Vagina (tissue), 2 donors: ENCODE data around the gene RGS6. TPM values are rescaled to one million over a fixed set of nuclear protein-coding genes. Genes with fewer than 3 reads are reported as not detected.

Experiments used
- DNase-seq, 2 donors: peaks; one replicate each; pipeline ENCODE4 v3.0.0-alpha.2; 2017; ENCODE audit errors: extremely low spot score in 2 of 2
- H3K27ac ChIP-seq: fragments of 200-600 bp; sonication (generic); one replicate; pipeline ENCODE4 v1.5.1; 2019
- H3K27me3 ChIP-seq: fragments of 200-600 bp; sonication (generic); one replicate; pipeline ENCODE4 v1.5.1; 2019
- H3K36me3 ChIP-seq, 2 donors: fragments of 200-600 bp; sonication (generic); one replicate each; pipeline ENCODE4 v1.5.1; 2017 to 2019
- H3K4me1 ChIP-seq: fragments of 200-600 bp; sonication (generic); one replicate; pipeline ENCODE4 v1.5.1; 2019
- H3K4me3 ChIP-seq, 2 donors: fragments of 200-600 bp; sonication (generic); 1 replicate in 1 of 2; 2 replicates in 1 of 2; pipeline ENCODE4 v1.5.1; 2016 to 2019
- H3K9me3 ChIP-seq: fragments of 200-600 bp; sonication (generic); one replicate; pipeline ENCODE4 v1.5.1; 2019
- POLR2A ChIP-seq, 2 donors: fragments of 450-650 bp; IDR thresholded peaks; one replicate each; pipeline ENCODE4 v1.6.1; 2017; ENCODE audit warnings: antibody characterized with exemption in 2 of 2, mild to moderate bottlenecking in 2 of 2, moderate library complexity in 2 of 2
- POLR2AphosphoS5 ChIP-seq, 2 donors: sonication (generic); formaldehyde crosslinking; IDR thresholded peaks; one replicate each; pipeline ENCODE4 v1.9.0; 2017; ENCODE audit warnings: antibody characterized with exemption in 2 of 2, mild to moderate bottlenecking in 2 of 2, low read depth in 1 of 2; ENCODE audit not compliant: insufficient read depth in 1 of 2
- intact Hi-C: fragments of 100-400 bp; cut with DNase I; formaldehyde crosslinking; loops from one replicate; pipeline ENCODE4 v1.15.1; 2023
- total RNA-seq: library from RNA; depleted of rRNA; stranded (reverse); fragments of >200 nt; gene quantifications from one replicate; pipeline ENCODE4 v1.2.3, GENCODE V29; 2016
- TF ChIP-seq, protein P1 (sequence below), 3 experiments: fragments of 450-650 bp in 2 of 3; fragments of 200-600 bp in 1 of 3; sonication (generic) in 1 of 3; IDR thresholded peaks; one replicate each; pipeline ENCODE4 v1.5.1; 2017 to 2019; ENCODE audit warnings: antibody characterized with exemption in 3 of 3, mild to moderate bottlenecking in 2 of 3, moderate library complexity in 2 of 3

Gene RGS6
- total RNA-seq, 1 donor from 2014 or later = 2.0 TPM

DNA sequence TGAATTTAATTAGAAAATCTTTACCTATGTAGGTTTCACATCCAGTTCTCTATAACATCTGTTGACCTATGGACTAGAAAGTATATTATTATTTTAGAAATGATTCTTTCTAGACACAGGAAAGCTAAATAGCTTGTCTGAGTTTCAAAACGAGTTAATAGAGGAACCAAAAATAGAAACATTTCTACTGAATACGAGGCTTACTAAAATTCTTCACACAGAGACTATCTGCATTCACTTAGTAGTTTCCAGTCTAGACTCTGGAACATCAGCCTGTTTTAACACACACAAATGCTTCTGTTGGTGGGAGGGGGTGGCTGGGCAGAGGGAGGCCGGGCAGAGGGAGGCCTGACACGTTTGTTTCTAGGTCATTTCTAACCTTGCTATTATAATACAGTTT is 29.7 kb downstream of the RGS6 start:
- intact Hi-C loops = no loop called here
- H3K9me3 ChIP-seq = no peaks in the 10 kb centered on the region

DNA sequence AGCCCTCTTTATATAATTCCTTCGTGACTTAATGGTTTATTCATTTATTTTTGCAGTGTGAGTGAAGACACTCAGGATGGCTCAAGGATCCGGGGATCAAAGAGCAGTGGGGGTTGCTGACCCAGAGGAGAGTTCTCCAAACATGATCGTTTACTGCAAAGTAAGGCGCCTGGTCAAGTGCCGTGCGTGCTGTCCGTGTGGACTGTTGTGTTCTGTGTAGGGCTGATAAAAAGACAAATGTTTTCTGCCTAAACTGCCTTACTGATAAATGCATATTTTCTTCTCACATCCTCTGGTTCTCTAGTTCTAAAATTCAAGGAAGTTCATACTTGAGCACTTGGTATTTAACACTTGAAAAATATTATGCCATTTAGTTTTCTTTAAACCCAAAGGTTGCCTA is 32.5 kb downstream of the RGS6 start:
- no peak overlapping the region for H3K4me3 ChIP-seq
- H3K9me3 ChIP-seq = no peaks in the 10 kb centered on the region
- H3K27me3 ChIP-seq = no peaks in the 10 kb centered on the region
- no peaks in the 10 kb centered on the region for H3K4me1 ChIP-seq
- intact Hi-C loops = no loop called here
- no peak for TF ChIP-seq POLR2AphosphoS5 (IDR thresholded peaks at IDR 0.05; ENCODE audit: insufficient read depth in 1 of 2, low read depth in 1 of 2)
- TF ChIP-seq POLR2A (IDR thresholded peaks at IDR 0.05) = no peak
- TF ChIP-seq, protein P1, sequence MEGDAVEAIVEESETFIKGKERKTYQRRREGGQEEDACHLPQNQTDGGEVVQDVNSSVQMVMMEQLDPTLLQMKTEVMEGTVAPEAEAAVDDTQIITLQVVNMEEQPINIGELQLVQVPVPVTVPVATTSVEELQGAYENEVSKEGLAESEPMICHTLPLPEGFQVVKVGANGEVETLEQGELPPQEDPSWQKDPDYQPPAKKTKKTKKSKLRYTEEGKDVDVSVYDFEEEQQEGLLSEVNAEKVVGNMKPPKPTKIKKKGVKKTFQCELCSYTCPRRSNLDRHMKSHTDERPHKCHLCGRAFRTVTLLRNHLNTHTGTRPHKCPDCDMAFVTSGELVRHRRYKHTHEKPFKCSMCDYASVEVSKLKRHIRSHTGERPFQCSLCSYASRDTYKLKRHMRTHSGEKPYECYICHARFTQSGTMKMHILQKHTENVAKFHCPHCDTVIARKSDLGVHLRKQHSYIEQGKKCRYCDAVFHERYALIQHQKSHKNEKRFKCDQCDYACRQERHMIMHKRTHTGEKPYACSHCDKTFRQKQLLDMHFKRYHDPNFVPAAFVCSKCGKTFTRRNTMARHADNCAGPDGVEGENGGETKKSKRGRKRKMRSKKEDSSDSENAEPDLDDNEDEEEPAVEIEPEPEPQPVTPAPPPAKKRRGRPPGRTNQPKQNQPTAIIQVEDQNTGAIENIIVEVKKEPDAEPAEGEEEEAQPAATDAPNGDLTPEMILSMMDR (IDR thresholded peaks at IDR 0.05) = no peak
- no peaks in the 10 kb centered on the region for H3K36me3 ChIP-seq
- H3K27ac ChIP-seq = no peak overlapping the region
- DNase-seq = no peak

More for the DNA sequence above, 29.7 kb downstream of the RGS6 start:
- H3K36me3 ChIP-seq = no peaks in the 10 kb centered on the region
- DNase-seq = no peak
- TF ChIP-seq POLR2A (IDR thresholded peaks at IDR 0.05) (no peak), POLR2AphosphoS5 (IDR thresholded peaks at IDR 0.05; ENCODE audit: insufficient read depth in 1 of 2, low read depth in 1 of 2) (no peak)
- TF ChIP-seq, protein P1 (IDR thresholded peaks at IDR 0.05) = no peak
- H3K27ac ChIP-seq = no peak overlapping the region
- H3K4me1 ChIP-seq = no peaks in the 10 kb centered on the region
- H3K27me3 ChIP-seq = no peaks in the 10 kb centered on the region
- no peak overlapping the region for H3K4me3 ChIP-seq

DNA sequence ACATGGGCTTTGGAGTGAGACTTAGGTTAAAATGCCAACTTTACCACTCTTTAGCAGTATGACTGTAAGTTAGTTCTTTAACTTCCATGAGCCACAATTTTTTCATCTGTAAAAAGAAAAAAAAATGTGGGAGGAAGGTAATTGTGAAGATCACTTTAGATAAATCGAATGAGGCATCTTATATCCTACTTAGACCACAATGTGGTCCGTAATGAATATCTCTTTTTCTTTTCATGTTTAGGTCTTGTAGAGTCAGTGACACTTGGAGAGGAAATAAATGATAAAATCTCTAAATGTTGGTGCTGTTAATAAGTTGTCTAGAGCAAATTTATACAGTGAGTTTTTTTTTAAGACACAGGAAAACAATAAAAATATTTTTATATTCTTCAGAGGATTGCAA is 34.3 kb downstream of the RGS6 start:
- intact Hi-C loops = no loop called here
- H3K27me3 ChIP-seq = no peaks in the 10 kb centered on the region
- no peaks in the 10 kb centered on the region for H3K36me3 ChIP-seq
- no peak overlapping the region for H3K4me3 ChIP-seq
- no peaks in the 10 kb centered on the region for H3K9me3 ChIP-seq
- no peaks in the 10 kb centered on the region for H3K4me1 ChIP-seq
- no peak for DNase-seq
- TF ChIP-seq, protein P1 (IDR thresholded peaks at IDR 0.05) = no peak
- TF ChIP-seq POLR2A (IDR thresholded peaks at IDR 0.05) (no peak), POLR2AphosphoS5 (IDR thresholded peaks at IDR 0.05; ENCODE audit: insufficient read depth in 1 of 2, low read depth in 1 of 2) (no peak)
- no peak overlapping the region for H3K27ac ChIP-seq

DNA sequence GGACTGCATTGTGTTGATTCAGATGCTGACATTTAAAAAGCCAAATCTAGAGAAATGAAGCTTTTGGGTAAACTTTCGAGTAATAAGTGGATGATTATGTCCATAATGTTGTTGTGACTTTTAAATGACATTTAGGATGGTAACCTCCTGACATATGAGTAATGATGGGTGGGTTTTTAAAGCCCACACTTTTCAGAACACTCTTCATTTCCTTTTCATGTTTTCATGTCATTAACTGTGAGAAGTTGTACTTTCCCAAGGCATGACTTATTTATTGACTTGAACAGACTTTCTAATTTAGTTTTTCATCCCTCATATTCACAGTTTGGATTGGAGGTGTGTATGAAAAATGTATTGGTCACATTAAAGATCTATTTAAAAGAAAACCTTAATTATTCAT is 35.5 kb downstream of the RGS6 start:
- no peak overlapping the region for H3K27ac ChIP-seq
- H3K4me3 ChIP-seq = no peak overlapping the region
- H3K36me3 ChIP-seq = no peaks in the 10 kb centered on the region
- H3K4me1 ChIP-seq = no peaks in the 10 kb centered on the region
- H3K27me3 ChIP-seq = no peaks in the 10 kb centered on the region
- TF ChIP-seq, protein P1 (IDR thresholded peaks at IDR 0.05) = no peak
- no peak for TF ChIP-seq POLR2AphosphoS5 (IDR thresholded peaks at IDR 0.05; ENCODE audit: insufficient read depth in 1 of 2, low read depth in 1 of 2)
- TF ChIP-seq POLR2A (IDR thresholded peaks at IDR 0.05) = no peak
- intact Hi-C loops = no loop called here
- H3K9me3 ChIP-seq = no peaks in the 10 kb centered on the region
- no peak for DNase-seq

DNA sequence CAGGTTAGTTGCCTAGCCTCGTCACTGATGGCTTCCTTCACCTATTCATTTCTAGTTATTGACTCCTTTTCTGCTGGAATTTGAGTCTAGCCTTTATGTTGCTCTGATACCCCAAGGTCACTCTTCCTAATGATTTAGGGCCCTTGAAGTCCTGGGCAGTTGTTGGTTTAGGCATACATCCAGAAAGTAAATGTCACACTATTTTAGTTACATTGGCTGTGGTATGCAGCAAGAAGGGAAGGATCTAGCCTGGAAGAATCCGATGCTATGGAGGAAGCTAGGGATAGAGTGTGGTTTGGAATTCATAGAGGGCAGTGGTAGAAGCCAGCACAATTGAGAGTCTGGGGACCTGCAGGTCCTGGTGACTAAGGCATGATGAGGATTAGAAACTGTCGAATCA is 38.0 kb downstream of the RGS6 start:
- Histone ChIP-seq H3K9me3 (no peaks in the 10 kb centered on the region), H3K4me3 (no peak overlapping the region), H3K27ac (no peak overlapping the region), H3K36me3 (no peaks in the 10 kb centered on the region), H3K4me1 (no peaks in the 10 kb centered on the region), H3K27me3 (no peaks in the 10 kb centered on the region)
- TF ChIP-seq, protein P1 (IDR thresholded peaks at IDR 0.05) = no peak
- TF ChIP-seq POLR2AphosphoS5 (IDR thresholded peaks at IDR 0.05; ENCODE audit: insufficient read depth in 1 of 2, low read depth in 1 of 2) (no peak), POLR2A (IDR thresholded peaks at IDR 0.05) (no peak)
- intact Hi-C loops = no loop called here
- DNase-seq = no peak
